ENCODE data around the gene CHD9. TPM values are rescaled to one million over a fixed set of nuclear protein-coding genes. Genes with fewer than 3 reads are reported as not detected.

The CHD9 gene
- total RNA-seq, 1 experiment from 2014 or later: 25.4 TPM

- no peak for ATAC-seq
- ChIA-PET POLR2A (no interaction called here), CTCF (no interaction called here)
- intact Hi-C loops (cut with micrococcal nuclease; ENCODE audit: unreplicated experiment) (no loop called here), in situ Hi-C loops (cut with HindIII; ENCODE audit: low pct_unique_long_range_greater_than_20kb, low sequenced_read_pairs) (no loop called here)
- TF ChIP-seq REST (IDR thresholded peaks at IDR 0.05; ENCODE audit: insufficient read depth in 1 of 2, low read depth in 2 of 2, low read length in 1 of 2): no peak
- no peak for TF ChIP-seq CTCF (IDR thresholded peaks at IDR 0.05)
- no peak for TF ChIP-seq POLR2AphosphoS5 (IDR thresholded peaks at IDR 0.05; ENCODE audit: low read depth, low read length)
- no peak for TF ChIP-seq TCF7L2 (IDR thresholded peaks at IDR 0.05; ENCODE audit: low read depth, low read length)
- Histone ChIP-seq H3K27ac (ENCODE audit: low read length) (no peak overlapping the region), H3K4me1 (ENCODE audit: control insufficient read depth, insufficient read depth, low read length) (no peaks in the 10 kb centered on the region), H3K4me3 (ENCODE audit: low read depth in 2 of 2, low read length in 2 of 2) (no peak overlapping the region), H3K27me3 (ENCODE audit: control insufficient read depth, insufficient read depth, low read length) (no peaks in the 10 kb centered on the region), H3K9me3 (ENCODE audit: control insufficient read depth, insufficient read depth, low read depth, low read length) (no peaks in the 10 kb centered on the region), H3K36me3 (ENCODE audit: control insufficient read depth, insufficient read depth, low read length) (no peaks in the 10 kb centered on the region)
- DNase-seq (ENCODE audit: low read depth, low spot score): no peak
- BruUV-seq (replicated peaks): no TSS peak
Measured at GRCh38 chr16:53198933-53199332, 144.1 kb downstream of the CHD9 start.

DNA sequence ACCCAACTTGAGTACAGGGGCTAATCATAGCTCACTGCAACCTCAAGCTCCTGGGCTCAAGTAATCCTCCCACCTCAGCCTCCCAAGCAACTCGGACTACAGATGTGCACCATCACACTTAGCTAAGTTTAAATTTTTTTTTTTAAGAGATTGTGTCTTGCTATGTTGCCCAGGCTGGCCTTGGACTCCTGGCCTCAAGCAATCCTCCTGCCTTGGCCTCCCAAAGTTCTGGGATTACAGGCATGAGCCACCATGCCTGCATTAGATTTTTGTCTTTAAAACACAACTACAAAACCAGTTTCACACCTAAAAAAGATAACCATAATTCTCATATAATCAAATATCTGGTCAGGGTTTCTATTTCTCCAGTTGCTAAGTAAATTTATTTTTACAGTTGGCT is 147.1 kb downstream of the CHD9 start:
- H3K36me3 ChIP-seq (ENCODE audit: control insufficient read depth, insufficient read depth, low read length): no peaks in the 10 kb centered on the region
- DNase-seq (ENCODE audit: low read depth, low spot score): no peak
- no peak overlapping the region for H3K4me3 ChIP-seq (ENCODE audit: low read depth in 2 of 2, low read length in 2 of 2)
- CTCF ChIA-PET: no interaction called here
- H3K4me1 ChIP-seq (ENCODE audit: control insufficient read depth, insufficient read depth, low read length): no peaks in the 10 kb centered on the region
- ATAC-seq: no peak
- H3K9me3 ChIP-seq (ENCODE audit: control insufficient read depth, insufficient read depth, low read depth, low read length): no peaks in the 10 kb centered on the region
- BruUV-seq (replicated peaks): no TSS peak
- no peak for TF ChIP-seq SIN3A (IDR thresholded peaks at IDR 0.05; ENCODE audit: borderline replicate concordance, insufficient read depth, low read depth, low read length)
- no peak for TF ChIP-seq CTCF (IDR thresholded peaks at IDR 0.05)
- TF ChIP-seq POLR2AphosphoS5 (IDR thresholded peaks at IDR 0.05; ENCODE audit: low read depth, low read length): no peak
- no peak for TF ChIP-seq REST (IDR thresholded peaks at IDR 0.05; ENCODE audit: insufficient read depth in 1 of 2, low read depth in 2 of 2, low read length in 1 of 2)
- no peak for TF ChIP-seq TCF7L2 (IDR thresholded peaks at IDR 0.05; ENCODE audit: low read depth, low read length)
- POLR2A ChIA-PET: no interaction called here
- no peak overlapping the region for H3K27ac ChIP-seq (ENCODE audit: low read length)
- intact Hi-C loops (cut with micrococcal nuclease; ENCODE audit: unreplicated experiment): no loop called here
- H3K27me3 ChIP-seq (ENCODE audit: control insufficient read depth, insufficient read depth, low read length): no peaks in the 10 kb centered on the region
- in situ Hi-C loops (cut with HindIII; ENCODE audit: low pct_unique_long_range_greater_than_20kb, low sequenced_read_pairs): no loop called here
